OCI-LY7 (cell line): Measurements from ENCODE around the gene RARB.

Experiments used
- CTCF ChIP-seq: fragments of 200-600 bp; sonication (generic); conservative IDR thresholded peaks from 2 replicates; pipeline ENCODE4 v1.5.1; 2014; ENCODE audit warnings: mild to moderate bottlenecking, antibody characterized with exemption, low read length, moderate library complexity, mixed read lengths
- EZH2phosphoT487 ChIP-seq: fragments of 200-600 bp; sonication (generic); IDR thresholded peaks from 2 replicates; pipeline ENCODE4 v1.6.1; 2018; ENCODE audit warnings: low read depth, borderline replicate concordance, mild to moderate bottlenecking, mixed run types, antibody characterized with exemption, low read length, moderate library complexity, mixed read lengths

GRCh38 chr3:25540273-25540672, 112.2 kb downstream of the RARB start:
- TF ChIP-seq CTCF (no peak), EZH2phosphoT487 (no peak)
